ENCODE results near the gene MRO.

MRO gene

GRCh38 chr18:50850307-50851065 lies 30.7 kb upstream of the MRO start:
- Histone ChIP-seq H3K4me1 (ENCODE audit: control insufficient read depth in 1 of 2, insufficient read depth in 1 of 2, low read depth in 1 of 2, low read length in 1 of 2) (peaks cover 35 to 47% of the 10 kb centered on the region in 2 experiments), H3K27me3 (no peaks in the 10 kb centered on the region), H3K4me3 (ENCODE audit: low read depth in 1 of 2, low read length in 1 of 2) (no peak overlapping the region), H3K27ac (no peak overlapping the region), H3K9me3 (no peaks in the 10 kb centered on the region), H3K36me3 (no peaks in the 10 kb centered on the region)
- no peak for TF ChIP-seq CTCF (IDR thresholded peaks at IDR 0.05)

GRCh38 chr18:50849419-50849821 lies 29.6 kb upstream of the MRO start:
- H3K9me3 ChIP-seq = no peaks in the 10 kb centered on the region
- no peak for TF ChIP-seq CTCF (IDR thresholded peaks at IDR 0.05)
- no peaks in the 10 kb centered on the region for H3K36me3 ChIP-seq
- H3K4me3 ChIP-seq (ENCODE audit: low read depth in 1 of 2, low read length in 1 of 2) = no peak overlapping the region
- no peak overlapping the region for H3K27ac ChIP-seq
- no peaks in the 10 kb centered on the region for H3K27me3 ChIP-seq
- peaks cover 24 to 36% of the 10 kb centered on the region in 2 experiments for H3K4me1 ChIP-seq (ENCODE audit: control insufficient read depth in 1 of 2, insufficient read depth in 1 of 2, low read depth in 1 of 2, low read length in 1 of 2)

GRCh38 chr18:50848991-50849390 lies 29.2 kb upstream of the MRO start:
- H3K27ac ChIP-seq = no peak overlapping the region
- no peak overlapping the region for H3K4me3 ChIP-seq (ENCODE audit: low read depth in 1 of 2, low read length in 1 of 2)
- no peaks in the 10 kb centered on the region for H3K36me3 ChIP-seq
- H3K27me3 ChIP-seq = no peaks in the 10 kb centered on the region
- TF ChIP-seq CTCF (IDR thresholded peaks at IDR 0.05) = no peak
- peaks cover 20 to 32% of the 10 kb centered on the region in 2 experiments for H3K4me1 ChIP-seq (ENCODE audit: control insufficient read depth in 1 of 2, insufficient read depth in 1 of 2, low read depth in 1 of 2, low read length in 1 of 2)
- H3K9me3 ChIP-seq = no peaks in the 10 kb centered on the region

- no peak for TF ChIP-seq CTCF (IDR thresholded peaks at IDR 0.05)
- no peaks in the 10 kb centered on the region for H3K9me3 ChIP-seq
- no peaks in the 10 kb centered on the region for H3K36me3 ChIP-seq
- no peak overlapping the region for H3K4me3 ChIP-seq (ENCODE audit: low read depth in 1 of 2, low read length in 1 of 2)
- no peaks in the 10 kb centered on the region for H3K27me3 ChIP-seq
- peaks cover 17 to 26% of the 10 kb centered on the region in 2 experiments for H3K4me1 ChIP-seq (ENCODE audit: control insufficient read depth in 1 of 2, insufficient read depth in 1 of 2, low read depth in 1 of 2, low read length in 1 of 2)
- H3K27ac ChIP-seq = no peak overlapping the region
Observed at GRCh38 chr18:50848061-50848551, 28.3 kb upstream of the MRO start.

GRCh38 chr18:50847192-50847591 lies 27.4 kb upstream of the MRO start:
- TF ChIP-seq CTCF (IDR thresholded peaks at IDR 0.05) = no peak
- Histone ChIP-seq H3K4me3 (ENCODE audit: low read depth in 1 of 2, low read length in 1 of 2) (no peak overlapping the region), H3K9me3 (no peaks in the 10 kb centered on the region), H3K36me3 (no peaks in the 10 kb centered on the region), H3K4me1 (ENCODE audit: control insufficient read depth in 1 of 2, insufficient read depth in 1 of 2, low read depth in 1 of 2, low read length in 1 of 2) (peaks cover 17 to 26% of the 10 kb centered on the region in 2 experiments), H3K27ac (no peak overlapping the region), H3K27me3 (no peaks in the 10 kb centered on the region)
